GM21367 (cell line): ENCODE data around the gene MMP24OS.

Experiments used
- ATAC-seq: cut with Tn5 transposase; IDR thresholded peaks from one replicate; pipeline ENCODE4 v1.9.1; 2021; ENCODE audit not compliant: unreplicated experiment

The MMP24OS gene

GRCh38 chr20:35291654-35292503, 14.0 kb upstream of the MMP24OS start, which contains the start of gene FAM83C:
FAM83C (minus strand) TSS chr20:35292425; CDS start chr20:35292304, 121 bp downstream.
- no peak for ATAC-seq

DNA sequence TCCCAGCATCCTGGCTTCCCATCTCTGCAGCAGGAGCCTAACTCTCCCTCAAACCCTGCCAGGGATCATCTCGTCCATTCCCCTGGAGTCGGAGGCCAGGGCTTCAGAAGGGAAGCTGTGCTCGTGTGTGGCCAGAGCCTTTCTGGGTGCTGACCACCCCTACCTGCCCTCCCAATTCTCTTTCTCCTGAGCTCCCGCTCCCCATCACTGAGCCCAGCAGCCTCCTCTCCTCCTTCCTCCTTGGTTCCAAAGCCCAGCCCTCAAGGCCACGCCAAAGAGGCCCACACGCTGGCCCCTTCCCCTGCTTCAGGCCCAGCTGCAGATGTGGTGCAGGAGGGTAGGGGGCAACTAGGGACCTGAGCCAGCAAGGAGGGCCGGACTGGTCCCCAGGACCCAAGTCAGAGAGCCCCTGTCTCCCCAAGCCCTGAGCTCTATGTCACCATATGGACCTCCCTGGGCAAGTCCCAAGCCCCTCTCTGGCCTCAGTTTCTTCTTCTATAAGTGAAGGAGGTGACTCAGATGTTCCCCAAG, 13.0 kb upstream of the MMP24OS start:
- no peak for ATAC-seq

GRCh38 chr20:35290186-35290886, 12.4 kb upstream of the MMP24OS start:
- no peak for ATAC-seq

- no peak for ATAC-seq
These were observed 10.6 kb upstream of the MMP24OS start for GRCh38 chr20:35288325-35289060.

DNA sequence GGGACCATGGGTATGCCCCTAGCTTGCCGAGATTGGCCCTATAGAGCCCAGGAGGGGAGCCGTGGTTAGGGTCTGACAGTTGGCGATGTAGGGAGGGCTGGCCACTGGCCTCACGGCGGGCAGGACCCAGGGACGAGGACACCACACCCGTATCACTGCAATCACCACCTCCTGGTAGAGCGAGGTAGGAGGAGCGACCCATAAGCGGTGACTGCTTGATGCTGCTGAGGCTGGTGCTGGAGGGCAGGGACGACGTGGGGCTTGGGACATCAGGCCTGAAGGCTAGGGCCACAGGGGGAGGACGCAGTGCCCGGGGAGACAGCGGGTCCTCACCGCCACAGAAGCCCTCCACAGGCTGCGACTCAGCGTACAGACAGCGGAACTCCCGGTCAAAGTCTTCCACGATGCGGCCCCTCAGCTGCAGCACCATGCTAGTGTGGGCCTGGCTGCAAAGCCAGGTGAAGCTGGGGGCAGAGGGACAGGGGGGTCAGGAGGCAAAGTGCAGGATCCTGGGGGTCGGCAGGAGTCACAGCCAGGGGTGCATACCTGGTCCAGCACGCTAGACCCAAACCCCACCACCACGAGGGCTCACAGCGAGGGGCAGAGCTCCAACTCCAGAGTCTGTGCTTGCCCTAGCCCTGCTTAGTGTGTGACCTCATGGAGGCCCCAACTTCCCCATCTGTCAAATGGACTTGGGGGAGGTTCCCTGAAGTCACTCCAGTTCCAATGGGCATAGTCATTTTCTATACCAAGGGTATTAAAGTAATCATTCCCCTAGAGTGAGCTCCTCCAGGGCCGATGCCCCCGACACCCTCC, 9.8 kb upstream of the MMP24OS start:
- ATAC-seq: no peak

GRCh38 chr20:35286899-35287508, 9.1 kb upstream of the MMP24OS start:
- ATAC-seq: no peak

DNA sequence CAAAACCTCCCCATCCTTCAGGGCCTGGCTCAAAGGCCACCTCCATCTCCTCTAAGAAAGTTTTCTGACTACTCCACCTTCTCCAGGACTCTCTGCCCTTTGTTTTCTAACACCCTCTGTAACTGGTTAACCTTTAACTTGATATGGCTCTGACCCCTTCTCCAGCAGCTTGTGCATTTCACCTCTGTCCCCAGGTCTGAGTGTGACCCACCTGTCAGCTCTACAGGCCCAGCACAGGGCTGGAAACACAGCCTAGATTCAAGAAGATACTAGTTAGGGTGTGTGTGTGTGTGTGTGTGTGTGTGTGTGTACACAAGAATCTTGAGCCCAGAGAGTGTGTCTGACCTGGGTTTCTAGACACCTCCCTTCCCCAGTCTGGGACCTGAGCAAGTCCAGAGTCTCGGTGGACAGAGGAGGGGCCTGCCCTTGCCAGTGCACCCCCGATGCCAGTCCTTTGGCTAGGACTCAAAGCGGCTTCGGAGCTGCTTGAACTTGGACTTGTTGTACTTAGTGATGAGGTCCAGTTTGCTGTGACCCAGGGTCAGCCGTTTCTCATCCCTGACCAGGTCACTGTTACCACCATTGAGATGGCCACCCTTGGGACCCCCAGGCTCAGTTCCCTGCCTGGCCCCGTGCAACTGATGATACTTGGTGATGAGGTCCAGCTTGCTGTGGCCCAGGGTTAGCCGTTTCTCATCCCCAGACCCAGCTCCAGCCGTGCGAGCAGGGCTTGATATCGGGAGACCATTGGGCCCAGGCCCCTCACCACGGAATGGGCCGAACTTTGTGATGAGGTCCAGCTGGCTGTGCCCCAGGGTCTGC, 8.4 kb upstream of the MMP24OS start:
- ATAC-seq: no peak

DNA sequence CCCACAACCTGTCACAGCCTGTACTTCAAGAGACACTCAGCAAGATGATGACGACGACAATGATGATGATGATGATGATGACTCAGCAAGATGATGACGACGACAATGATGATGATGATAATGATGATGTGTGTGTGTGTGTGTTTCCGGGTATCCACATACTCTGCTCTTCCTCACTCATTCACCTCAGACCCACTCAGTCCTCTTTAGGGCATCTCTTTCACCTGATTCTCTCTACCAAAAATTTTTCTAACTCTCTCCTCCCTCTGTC, 7.8 kb upstream of the MMP24OS start:
- no peak for ATAC-seq

- no peak for ATAC-seq
These were observed 7.3 kb upstream of the MMP24OS start for GRCh38 chr20:35284992-35285805.

DNA sequence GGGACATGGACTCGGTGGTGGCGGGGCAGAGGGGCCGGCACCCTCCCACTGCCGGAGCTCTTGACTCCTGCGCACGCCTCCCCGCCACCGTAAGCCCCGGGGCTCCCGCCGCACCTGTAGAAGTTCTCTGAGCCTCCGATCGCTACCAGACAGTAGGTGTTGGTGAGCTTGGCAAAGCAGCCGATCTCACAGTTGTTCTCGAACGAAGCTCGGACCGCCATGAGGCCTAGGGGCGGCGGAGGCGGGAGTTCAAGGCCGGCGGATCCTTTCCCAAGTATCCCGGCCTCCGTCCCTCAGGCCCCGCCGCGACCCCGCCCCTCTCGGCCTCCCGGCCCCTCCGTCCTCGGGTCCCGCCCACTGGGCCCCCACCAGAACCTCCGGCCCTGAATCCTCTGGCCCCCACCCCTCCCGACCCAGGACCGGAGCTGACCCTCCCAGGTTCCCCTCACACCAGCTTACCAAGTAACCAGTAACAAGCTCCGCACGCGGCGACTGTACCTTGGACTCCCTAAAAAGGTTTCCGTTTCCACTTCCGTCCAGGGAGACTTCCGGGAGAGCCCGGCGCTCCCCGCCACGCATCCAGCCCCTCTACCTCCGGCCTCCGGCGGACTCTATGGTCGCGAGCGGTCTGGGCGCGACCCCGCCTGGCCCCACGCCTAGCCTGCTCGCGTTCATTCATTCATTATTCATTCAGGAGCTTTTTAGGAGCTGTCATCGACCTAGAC, 6.5 kb upstream of the MMP24OS start, which contains the start of gene EIF6:
TSS of gene EIF6 (minus strand) at position 506 of the 725 bp plus-strand sequence. CDS start at position 221, 285 bp downstream.
- peak; percentile 69 for ATAC-seq

DNA sequence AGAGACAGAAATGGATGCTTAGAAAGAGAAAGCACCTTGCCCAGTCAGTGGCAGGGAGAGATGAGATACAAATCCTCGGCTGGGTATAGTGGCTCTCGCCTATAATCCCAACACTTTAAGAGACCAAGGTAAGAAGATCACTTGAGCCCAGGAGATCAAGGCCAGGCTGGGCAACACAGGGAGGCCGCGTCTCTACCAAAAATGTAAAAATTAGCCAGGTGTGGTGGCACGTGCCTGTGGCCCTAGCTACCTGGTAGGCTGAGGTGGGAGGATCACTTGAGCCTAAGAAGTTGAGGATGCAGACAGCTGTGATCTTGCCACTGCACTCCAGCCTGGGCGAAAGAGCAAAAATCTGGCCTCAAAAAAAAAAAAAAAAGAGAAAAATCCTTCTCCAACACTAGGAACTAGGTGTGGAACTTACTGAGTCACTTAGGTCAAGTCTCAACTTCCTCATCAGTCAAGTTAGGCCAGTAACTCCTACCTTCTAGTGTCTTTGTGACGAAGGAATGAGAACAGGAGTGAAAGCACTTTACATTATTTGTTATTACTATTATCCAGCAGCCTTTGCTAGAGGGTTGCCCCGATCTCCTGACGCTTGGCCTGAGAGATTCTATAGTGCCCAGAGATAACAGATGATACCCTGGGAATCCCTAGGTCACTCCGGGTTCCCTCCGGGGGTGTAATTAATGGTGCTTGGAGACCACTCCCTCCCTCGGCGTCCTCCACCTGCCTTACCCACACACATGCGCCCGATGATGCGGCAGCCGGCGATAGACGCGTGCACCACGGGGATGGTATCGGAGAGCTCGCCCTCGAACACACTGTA, 5.7 kb upstream of the MMP24OS start:
- ATAC-seq: no peak

DNA sequence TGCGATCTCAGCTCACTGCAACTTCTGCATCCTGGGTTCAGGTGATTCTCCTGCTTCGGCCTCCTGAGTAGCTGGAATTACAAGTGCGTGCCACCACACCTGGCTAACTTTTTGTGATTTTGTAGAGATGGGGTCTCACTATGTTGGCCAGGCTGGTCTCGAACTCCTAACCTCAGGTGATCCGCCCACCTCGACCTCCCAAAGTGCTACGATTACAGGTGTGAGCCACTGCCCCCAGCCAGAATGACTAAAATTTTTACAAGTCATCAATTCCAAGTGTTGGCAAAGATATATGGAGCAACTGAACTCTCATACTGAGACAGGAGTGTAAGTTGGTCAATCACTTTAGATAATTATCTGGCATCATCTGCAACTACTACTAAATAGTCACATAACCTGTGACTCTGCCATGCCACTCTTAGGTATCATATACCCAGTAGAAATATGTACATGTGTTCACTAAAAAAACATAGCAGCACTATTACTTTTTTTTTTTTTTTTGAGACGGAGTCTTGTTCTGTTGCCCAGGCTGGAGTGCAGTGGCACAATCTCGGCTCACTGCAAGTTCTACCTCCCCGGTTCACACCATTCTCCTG, 3.7 kb upstream of the MMP24OS start:
- ATAC-seq: no peak

GRCh38 chr20:35280523-35280922, 2.6 kb upstream of the MMP24OS start:
- ATAC-seq: no peak

DNA sequence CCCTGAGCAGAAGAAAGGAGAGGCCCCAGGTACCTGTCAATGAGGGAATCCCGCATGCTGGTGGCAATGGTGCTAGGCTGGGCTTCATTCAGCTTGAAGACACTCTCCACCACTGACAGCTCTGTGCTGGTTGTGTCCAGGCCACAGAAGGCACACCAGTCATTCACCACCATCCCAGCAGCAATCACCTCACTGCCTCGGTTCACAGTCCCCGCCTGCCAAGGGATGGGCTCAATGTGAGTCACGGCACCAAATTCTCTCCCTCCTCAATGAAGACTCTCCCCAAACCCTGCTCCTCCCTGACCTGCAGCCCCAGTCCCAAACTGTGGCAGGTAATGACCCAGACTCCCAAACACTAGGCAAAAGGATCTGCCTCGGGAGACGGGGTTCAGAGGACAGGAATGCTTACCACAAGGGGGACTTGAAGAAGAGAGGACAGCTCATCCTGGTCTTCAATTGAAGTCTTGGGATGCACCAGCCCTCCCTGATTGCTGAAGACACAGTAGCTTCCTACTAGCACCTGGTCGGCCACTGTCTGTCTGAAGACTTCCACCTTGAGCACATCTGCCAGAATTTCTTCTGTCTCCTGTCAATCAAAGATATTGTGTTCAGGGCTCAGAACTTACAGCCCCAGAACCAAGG, 1.7 kb upstream of the MMP24OS start:
- no peak for ATAC-seq

DNA sequence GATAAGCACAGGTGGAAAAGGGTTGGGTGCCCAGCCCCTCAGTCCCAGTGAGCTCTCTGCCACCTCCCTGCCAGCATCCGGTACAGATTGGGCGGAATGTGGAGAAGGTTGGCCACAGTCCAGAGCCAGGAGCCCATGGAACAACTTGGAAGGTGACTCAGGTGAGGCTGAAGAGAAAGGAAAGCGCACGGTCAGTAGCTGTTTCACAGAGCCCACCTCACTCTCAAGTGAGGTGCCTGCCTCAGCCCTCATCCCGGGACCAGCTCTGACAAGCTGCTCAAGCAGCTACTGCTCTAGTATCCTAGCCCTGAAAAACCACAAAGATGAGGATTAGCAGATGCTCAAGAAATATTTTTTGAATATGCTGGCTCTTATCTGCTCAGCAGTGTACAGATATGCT, 1.1 kb upstream of the MMP24OS start:
- ATAC-seq: no peak

- no peak for ATAC-seq
These were observed 795 bp downstream of the MMP24OS start for GRCh38 chr20:35277127-35277526.
